ENCODE measurements around the gene BSND.
"Not testable (repeated sequence)": the region's sequence is repeated elsewhere in the genome, so short reads cannot be mapped to it uniquely, and the experiment has no call there.

Gene BSND

DNA sequence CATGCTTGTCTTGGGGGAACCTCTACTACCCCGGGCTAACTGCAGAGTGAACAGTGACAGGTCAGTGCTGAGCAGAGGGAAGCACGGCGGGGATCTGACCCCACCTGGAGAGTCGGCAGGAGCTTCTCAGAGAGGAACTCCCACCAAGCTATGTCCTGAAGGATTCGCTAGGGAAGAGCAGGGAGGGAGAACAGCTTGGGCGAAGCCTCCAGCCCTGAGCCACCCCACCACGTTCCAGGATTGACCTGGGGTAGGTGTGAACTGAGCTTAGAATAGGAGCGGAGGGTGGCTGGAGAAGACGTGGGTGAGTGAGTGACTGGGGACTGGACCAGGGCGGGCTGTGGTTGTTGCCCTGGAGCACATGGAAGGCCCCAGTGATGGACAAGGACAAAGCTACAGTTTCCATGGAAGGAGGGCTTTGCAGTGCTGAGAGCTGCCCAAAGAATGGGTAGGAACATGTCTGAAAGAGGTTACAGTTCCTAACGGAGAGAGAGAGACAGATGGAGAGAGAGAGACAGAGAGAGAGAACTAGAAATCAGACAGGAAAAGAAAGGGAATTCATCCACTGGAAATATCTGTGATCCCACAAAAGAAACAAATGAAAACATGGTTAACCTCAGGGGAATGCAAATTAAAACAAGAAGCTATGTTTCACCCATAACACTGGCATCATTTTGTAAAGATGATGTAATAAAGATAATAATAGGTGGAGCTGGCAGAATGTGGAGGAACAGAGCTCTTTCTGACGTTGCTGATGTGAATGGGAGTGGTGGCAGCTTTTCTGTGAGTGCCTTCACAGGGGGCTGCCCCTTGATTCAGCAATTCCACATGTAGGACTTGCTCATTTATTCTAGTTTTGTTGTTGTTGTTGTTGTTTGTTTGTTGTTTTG lies 17.2 kb downstream of the BSND start:
- TF ChIP-seq, protein P1, sequence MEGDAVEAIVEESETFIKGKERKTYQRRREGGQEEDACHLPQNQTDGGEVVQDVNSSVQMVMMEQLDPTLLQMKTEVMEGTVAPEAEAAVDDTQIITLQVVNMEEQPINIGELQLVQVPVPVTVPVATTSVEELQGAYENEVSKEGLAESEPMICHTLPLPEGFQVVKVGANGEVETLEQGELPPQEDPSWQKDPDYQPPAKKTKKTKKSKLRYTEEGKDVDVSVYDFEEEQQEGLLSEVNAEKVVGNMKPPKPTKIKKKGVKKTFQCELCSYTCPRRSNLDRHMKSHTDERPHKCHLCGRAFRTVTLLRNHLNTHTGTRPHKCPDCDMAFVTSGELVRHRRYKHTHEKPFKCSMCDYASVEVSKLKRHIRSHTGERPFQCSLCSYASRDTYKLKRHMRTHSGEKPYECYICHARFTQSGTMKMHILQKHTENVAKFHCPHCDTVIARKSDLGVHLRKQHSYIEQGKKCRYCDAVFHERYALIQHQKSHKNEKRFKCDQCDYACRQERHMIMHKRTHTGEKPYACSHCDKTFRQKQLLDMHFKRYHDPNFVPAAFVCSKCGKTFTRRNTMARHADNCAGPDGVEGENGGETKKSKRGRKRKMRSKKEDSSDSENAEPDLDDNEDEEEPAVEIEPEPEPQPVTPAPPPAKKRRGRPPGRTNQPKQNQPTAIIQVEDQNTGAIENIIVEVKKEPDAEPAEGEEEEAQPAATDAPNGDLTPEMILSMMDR (IDR thresholded peaks at IDR 0.05), result no peak
- no peak overlapping the region for H3K4me3 ChIP-seq
- no peak for DNase-seq (ENCODE audit: low spot score)
- no peak overlapping the region for H3K27ac ChIP-seq

DNA sequence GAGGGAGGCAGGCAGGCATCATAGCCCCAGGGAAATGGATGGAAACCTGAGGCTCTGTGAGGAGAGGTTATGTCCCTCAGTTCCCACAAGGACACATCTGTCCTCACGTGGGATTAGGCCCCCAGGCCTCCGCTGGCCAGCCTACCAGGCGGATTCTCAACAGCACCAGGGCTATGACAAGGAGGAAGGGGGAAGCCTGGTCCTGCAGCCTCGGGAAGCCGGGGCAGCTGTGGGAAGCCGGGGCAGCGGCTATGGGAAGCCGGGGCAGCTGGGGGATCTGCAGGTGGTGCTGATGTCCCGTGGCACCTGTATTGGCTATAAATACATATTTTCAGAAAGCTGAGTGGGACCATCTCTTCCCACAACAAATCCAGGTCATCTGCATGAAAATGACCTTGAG lies 19.7 kb downstream of the BSND start:
- TF ChIP-seq, protein P1 (IDR thresholded peaks at IDR 0.05), result no peak
- no peak overlapping the region for H3K27ac ChIP-seq
- DNase-seq (ENCODE audit: low spot score), result no peak
- no peak overlapping the region for H3K4me3 ChIP-seq

- H3K27ac ChIP-seq, result no peak overlapping the region
- TF ChIP-seq, protein P1 (IDR thresholded peaks at IDR 0.05), result peak; percentile 75
- H3K4me3 ChIP-seq, result no peak overlapping the region
- DNase-seq (ENCODE audit: low spot score), result peak; percentile 80
These were observed 23.3 kb downstream of the BSND start for GRCh38 chr1:55021942-55022546.

DNA sequence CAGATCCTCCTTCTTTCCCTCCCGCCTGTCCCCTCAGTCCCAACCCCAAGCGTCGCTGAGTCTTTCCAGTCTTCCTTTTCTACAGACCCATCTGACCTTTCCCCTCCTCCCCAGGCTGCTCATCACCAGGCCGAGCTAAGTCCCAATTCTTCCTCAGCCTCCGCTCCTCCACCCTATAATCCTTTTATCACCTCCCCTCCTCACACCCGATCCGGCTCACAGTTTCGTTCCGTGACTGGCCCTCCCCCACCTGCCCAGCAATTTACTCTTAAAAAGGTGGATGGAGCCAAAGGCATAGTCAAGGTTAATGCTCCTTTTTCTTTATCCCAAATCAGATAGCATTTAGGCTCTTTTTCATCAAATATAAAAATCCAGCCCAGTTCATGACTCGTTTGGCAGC lies 25.4 kb downstream of the BSND start:
- H3K4me3 ChIP-seq; H3K27ac ChIP-seq; DNase-seq (ENCODE audit: low spot score): not testable (repeated sequence)

GRCh38 chr1:55026682-55027081 lies 27.9 kb downstream of the BSND start:
- not testable (repeated sequence) for H3K27ac ChIP-seq; DNase-seq (ENCODE audit: low spot score)

DNA sequence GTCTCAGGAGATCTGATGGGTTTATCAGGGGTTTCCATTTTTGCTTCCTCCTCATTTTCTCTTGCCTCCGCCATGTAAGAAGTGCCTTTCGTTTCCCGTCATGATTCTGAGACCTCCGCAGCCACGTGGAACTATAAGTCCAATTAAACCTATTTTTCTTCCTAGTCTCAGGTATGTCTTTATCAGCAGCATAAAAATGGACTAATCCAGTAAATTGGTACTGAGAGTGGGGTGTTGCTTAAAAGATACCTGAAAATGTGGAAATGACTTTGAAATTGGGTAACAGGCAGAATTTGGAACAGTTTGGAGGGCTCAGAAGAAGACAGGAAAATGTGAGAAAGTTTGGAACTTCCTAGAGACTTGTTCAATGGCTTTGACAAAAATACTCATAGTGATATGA lies 32.4 kb downstream of the BSND start:
- H3K4me3 ChIP-seq; DNase-seq (ENCODE audit: low spot score); H3K27ac ChIP-seq: not testable (repeated sequence)

More at GRCh38 chr1:55026682-55027081, 27.9 kb downstream of the BSND start:
- not testable (repeated sequence) for H3K4me3 ChIP-seq

GRCh38 chr1:55033265-55033614 lies 34.5 kb downstream of the BSND start:
- no peak overlapping the region for H3K27ac ChIP-seq
- H3K4me3 ChIP-seq, result no peak overlapping the region
- TF ChIP-seq, protein P1 (IDR thresholded peaks at IDR 0.05), result no peak
- DNase-seq (ENCODE audit: low spot score), result no peak

DNA sequence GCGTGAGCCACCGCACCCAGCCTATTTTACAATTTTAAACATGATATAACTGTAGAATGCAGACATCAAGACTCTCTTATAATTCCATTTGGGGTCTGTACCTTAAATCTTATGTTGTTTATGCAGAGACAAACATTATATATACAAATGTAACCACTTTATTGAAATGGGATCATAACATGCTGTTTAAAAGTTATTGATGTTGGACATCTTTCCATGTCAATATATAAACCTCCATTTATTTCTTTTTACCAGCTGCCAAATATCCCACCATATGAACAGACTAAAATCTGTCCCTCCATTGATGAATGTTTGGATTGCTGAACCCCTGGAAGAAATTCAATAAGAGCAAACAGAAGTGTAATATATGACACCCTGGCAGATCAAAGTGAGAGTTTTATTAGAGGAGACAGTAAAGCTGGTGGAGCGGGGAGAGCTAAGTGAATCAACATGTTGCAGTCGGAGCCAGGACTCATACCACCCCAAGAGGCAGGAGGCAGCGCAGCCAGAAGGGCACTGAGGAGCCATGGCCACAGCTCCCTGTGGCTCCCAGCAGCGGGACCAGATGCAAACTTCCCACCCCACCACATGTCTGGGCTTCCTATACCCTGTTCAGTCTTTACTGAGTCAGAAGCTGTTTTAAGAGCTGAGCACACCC lies 35.9 kb downstream of the BSND start:
- TF ChIP-seq, protein P1 (IDR thresholded peaks at IDR 0.05), result no peak
- Histone ChIP-seq H3K4me3 (no peak overlapping the region), H3K27ac (no peak overlapping the region)
- DNase-seq (ENCODE audit: low spot score), result no peak
